Lower leg skin (tissue), 3 donors: ENCODE measurements around the gene TTYH2.

ENCODE experiments used
- CTCF ChIP-seq, 3 donors: fragments of 450-650 bp; IDR thresholded peaks; one replicate each; pipeline ENCODE4 v1.5.1; 2016; ENCODE audit warnings: antibody characterized with exemption in 3 of 3, mild to moderate bottlenecking in 3 of 3, moderate library complexity in 2 of 3
- POLR2A ChIP-seq, 2 donors: fragments of 450-650 bp; IDR thresholded peaks; one replicate each; pipeline ENCODE4 v1.6.1; 2016 to 2017; ENCODE audit warnings: antibody characterized with exemption in 2 of 2, mild to moderate bottlenecking in 1 of 2, moderate library complexity in 1 of 2

GRCh38 chr17:74210191-74211140 is 2.9 kb upstream of the TTYH2 start:
- TF ChIP-seq CTCF (IDR thresholded peaks at IDR 0.05), result peak in 1 of 3 donors; percentile 52
- no peak for TF ChIP-seq POLR2A (IDR thresholded peaks at IDR 0.05)
